ENCODE results near the gene KRCC1.

- no peak for TF ChIP-seq POLR2A (IDR thresholded peaks at IDR 0.05)
- no peak for TF ChIP-seq CTCF (IDR thresholded peaks at IDR 0.05)
Measured at GRCh38 chr2:88003074-88003755, 52.4 kb downstream of the KRCC1 start.

Measured in heart left ventricle (tissue), 13 donors.